GM12891 (cell line): ENCODE data around the gene CTDSP2.

ENCODE experiments used
- POLR2A ChIP-seq: IDR thresholded peaks from 2 replicates; pipeline ENCODE4 v1.6.1; 2011; ENCODE audit warnings: low read depth, low read length, control low read depth
- POLR2AphosphoS5 ChIP-seq: IDR thresholded peaks from 2 replicates; pipeline ENCODE4 v1.6.1; 2011; ENCODE audit warnings: low read depth, low read length, control low read depth
- TAF1 ChIP-seq: IDR thresholded peaks from 2 replicates; pipeline ENCODE4 v1.6.1; 2011; ENCODE audit warnings: low read depth, low read length, control low read depth

GRCh38 chr12:57892232-57892972 is 45.9 kb upstream of the CTDSP2 start:
- TF ChIP-seq POLR2AphosphoS5 (no peak), POLR2A (no peak), TAF1 (no peak)
